Measurements from ENCODE around the gene TAF4.

GRCh38 chr20:62104234-62104789 lies 38.6 kb upstream of the TAF4 start:
- TF ChIP-seq CTCF (IDR thresholded peaks at IDR 0.05; ENCODE audit: insufficient read depth, low read length, poor library complexity, severe bottlenecking) = no peak
- TF ChIP-seq EZH2phosphoT487 (conservative IDR thresholded peaks at IDR 0.05; ENCODE audit: low read length) = no peak
